Loucy (cell line): ENCODE data around the gene TBX1.

Experiments used
- H2AFZ ChIP-seq: fragments of 200-600 bp; sonication (generic); 2 replicates; pipeline ENCODE4 v1.6.0; 2016; ENCODE audit warnings: antibody characterized with exemption, mild to moderate bottlenecking, low read length, moderate library complexity
- H3F3A ChIP-seq: fragments of 200-600 bp; 2 replicates; pipeline ENCODE4 v1.6.0; 2016; ENCODE audit warnings: antibody characterized with exemption, low read depth, mild to moderate bottlenecking
- H3K27me3 ChIP-seq: fragments of 200-600 bp; sonication (generic); 2 replicates; pipeline ENCODE4 v1.6.1; 2014; ENCODE audit warnings: low read length, mild to moderate bottlenecking; ENCODE audit not compliant: insufficient read depth, poor library complexity, severe bottlenecking
- H3K36me3 ChIP-seq: fragments of 200-600 bp; sonication (generic); 2 replicates; pipeline ENCODE4 v1.6.1; 2016; ENCODE audit warnings: low read length; ENCODE audit not compliant: insufficient read depth
- H3K4me1 ChIP-seq: fragments of 200-600 bp; sonication (generic); 2 replicates; pipeline ENCODE4 v1.5.1; 2014; ENCODE audit warnings: low read length, mild to moderate bottlenecking; ENCODE audit not compliant: insufficient read depth, poor library complexity, severe bottlenecking
- H3K4me2 ChIP-seq: fragments of 200-600 bp; sonication (generic); 2 replicates; pipeline ENCODE4 v1.6.0; 2014; ENCODE audit warnings: antibody characterized with exemption, low read length, low read depth, mild to moderate bottlenecking; ENCODE audit not compliant: poor library complexity, severe bottlenecking
- H3K4me3 ChIP-seq: fragments of 200-600 bp; sonication (generic); 2 replicates; pipeline ENCODE4 v1.5.1; 2014; ENCODE audit warnings: low read length, mild to moderate bottlenecking, mixed read lengths; ENCODE audit not compliant: poor library complexity, severe bottlenecking
- H3K79me2 ChIP-seq: fragments of 200-600 bp; sonication (generic); 2 replicates; pipeline ENCODE4 v1.6.1; 2014; ENCODE audit warnings: low read length; ENCODE audit not compliant: insufficient read depth
- H3K9ac ChIP-seq: fragments of 200-600 bp; sonication (generic); 2 replicates; pipeline ENCODE4 v1.6.0; 2014; ENCODE audit warnings: mild to moderate bottlenecking, low read depth, low read length, moderate library complexity; ENCODE audit not compliant: poor library complexity, severe bottlenecking
- H3K9me2 ChIP-seq: fragments of 200-600 bp; sonication (generic); replicated peaks from 2 replicates; pipeline ENCODE4 v1.6.1; 2016; ENCODE audit warnings: low read depth, low read length, mixed read lengths
- H3K9me3 ChIP-seq: fragments of 200-600 bp; sonication (generic); 2 replicates; pipeline ENCODE4 v1.6.1; 2014; ENCODE audit warnings: mild to moderate bottlenecking, antibody characterized with exemption, low read length, low read depth; ENCODE audit not compliant: insufficient read depth
- H4K20me1 ChIP-seq: fragments of 200-600 bp; sonication (generic); 2 replicates; pipeline ENCODE4 v1.6.0; 2014; ENCODE audit warnings: antibody characterized with exemption, low read length, mild to moderate bottlenecking; ENCODE audit not compliant: insufficient read depth, poor library complexity, severe bottlenecking
- EZH2phosphoT487 ChIP-seq: fragments of 200-600 bp; IDR thresholded peaks from 2 replicates; pipeline ENCODE4 v1.6.1; 2018; ENCODE audit warnings: antibody characterized with exemption, mild to moderate bottlenecking, moderate library complexity, borderline replicate concordance
- TF ChIP-seq, protein P1 (sequence below): fragments of 200-600 bp; sonication (generic); conservative IDR thresholded peaks from 2 replicates; pipeline ENCODE4 v1.5.1; 2014; ENCODE audit warnings: mild to moderate bottlenecking, antibody characterized with exemption, low read length

The TBX1 gene

DNA sequence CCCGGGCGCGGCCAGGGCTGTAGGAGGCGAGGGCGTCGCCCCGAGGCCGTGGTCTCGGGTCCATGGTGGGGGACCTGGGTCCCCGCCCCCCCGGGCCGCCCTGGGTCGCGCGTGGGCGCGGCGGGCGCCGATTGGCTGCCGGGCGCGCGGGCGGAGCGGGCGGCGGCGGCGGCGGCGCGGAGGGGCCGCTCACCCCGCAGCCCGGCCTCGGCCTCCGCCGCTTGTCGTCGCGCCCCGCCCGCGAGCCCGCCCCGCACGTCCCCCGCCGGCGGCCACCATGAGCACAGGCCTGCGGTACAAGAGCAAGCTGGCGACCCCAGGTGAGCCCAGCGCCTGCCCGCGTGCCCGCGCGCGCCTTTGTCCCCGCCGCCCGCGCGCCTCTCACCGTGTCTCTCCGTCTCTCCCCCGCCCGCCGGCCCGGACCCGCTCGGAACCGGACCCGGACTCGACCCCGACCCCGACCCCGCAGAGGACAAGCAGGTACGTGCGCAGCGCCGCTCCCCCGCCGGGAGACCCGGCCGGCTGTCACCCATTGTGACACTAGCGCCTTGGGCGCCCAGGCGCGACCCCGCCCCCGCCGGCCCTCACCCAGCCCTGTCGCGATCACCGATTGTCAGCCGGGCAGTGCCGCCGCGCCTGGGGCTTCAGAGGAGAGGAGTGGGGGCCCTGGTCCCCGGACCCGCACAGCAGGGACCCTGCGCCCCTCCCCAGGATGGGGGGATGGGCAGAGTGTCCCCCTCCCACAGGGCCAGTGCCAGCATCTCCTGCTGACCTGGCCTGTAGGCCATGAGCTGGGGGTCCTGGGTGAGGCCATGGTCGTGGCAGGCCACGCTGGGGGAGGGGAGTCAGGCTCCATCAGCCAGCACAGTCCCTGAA is 46.0 kb upstream of the TBX1 start, which contains the start of gene SEPTIN5:
Gene SEPTIN5 (plus strand): TSS at position 192 of the 876 bp plus-strand sequence. CDS start 86 bp downstream, at position 278.
- no peaks in the 10 kb centered on the region for H3F3A ChIP-seq
- H3K4me1 ChIP-seq: peaks cover 10% of the 10 kb centered on the region
- no peaks in the 10 kb centered on the region for H3K9me2 ChIP-seq
- H3K36me3 ChIP-seq: no peaks in the 10 kb centered on the region
- H3K4me3 ChIP-seq: peak within 1 kb of the TSS; percentile 64
- H3K9me3 ChIP-seq: no peaks in the 10 kb centered on the region
- H3K27me3 ChIP-seq: no peaks in the 10 kb centered on the region
- peak within 1 kb of the TSS; percentile 50 for H3K9ac ChIP-seq
- TF ChIP-seq, protein P1, sequence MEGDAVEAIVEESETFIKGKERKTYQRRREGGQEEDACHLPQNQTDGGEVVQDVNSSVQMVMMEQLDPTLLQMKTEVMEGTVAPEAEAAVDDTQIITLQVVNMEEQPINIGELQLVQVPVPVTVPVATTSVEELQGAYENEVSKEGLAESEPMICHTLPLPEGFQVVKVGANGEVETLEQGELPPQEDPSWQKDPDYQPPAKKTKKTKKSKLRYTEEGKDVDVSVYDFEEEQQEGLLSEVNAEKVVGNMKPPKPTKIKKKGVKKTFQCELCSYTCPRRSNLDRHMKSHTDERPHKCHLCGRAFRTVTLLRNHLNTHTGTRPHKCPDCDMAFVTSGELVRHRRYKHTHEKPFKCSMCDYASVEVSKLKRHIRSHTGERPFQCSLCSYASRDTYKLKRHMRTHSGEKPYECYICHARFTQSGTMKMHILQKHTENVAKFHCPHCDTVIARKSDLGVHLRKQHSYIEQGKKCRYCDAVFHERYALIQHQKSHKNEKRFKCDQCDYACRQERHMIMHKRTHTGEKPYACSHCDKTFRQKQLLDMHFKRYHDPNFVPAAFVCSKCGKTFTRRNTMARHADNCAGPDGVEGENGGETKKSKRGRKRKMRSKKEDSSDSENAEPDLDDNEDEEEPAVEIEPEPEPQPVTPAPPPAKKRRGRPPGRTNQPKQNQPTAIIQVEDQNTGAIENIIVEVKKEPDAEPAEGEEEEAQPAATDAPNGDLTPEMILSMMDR: no peak
- no peak for TF ChIP-seq EZH2phosphoT487
- H2AFZ ChIP-seq: peak within 1 kb of the TSS; percentile 64
- peak within 1 kb of the TSS; percentile 65 for H3K4me2 ChIP-seq
- no peaks in the 10 kb centered on the region for H3K79me2 ChIP-seq
- H4K20me1 ChIP-seq: no peaks in the 10 kb centered on the region

DNA sequence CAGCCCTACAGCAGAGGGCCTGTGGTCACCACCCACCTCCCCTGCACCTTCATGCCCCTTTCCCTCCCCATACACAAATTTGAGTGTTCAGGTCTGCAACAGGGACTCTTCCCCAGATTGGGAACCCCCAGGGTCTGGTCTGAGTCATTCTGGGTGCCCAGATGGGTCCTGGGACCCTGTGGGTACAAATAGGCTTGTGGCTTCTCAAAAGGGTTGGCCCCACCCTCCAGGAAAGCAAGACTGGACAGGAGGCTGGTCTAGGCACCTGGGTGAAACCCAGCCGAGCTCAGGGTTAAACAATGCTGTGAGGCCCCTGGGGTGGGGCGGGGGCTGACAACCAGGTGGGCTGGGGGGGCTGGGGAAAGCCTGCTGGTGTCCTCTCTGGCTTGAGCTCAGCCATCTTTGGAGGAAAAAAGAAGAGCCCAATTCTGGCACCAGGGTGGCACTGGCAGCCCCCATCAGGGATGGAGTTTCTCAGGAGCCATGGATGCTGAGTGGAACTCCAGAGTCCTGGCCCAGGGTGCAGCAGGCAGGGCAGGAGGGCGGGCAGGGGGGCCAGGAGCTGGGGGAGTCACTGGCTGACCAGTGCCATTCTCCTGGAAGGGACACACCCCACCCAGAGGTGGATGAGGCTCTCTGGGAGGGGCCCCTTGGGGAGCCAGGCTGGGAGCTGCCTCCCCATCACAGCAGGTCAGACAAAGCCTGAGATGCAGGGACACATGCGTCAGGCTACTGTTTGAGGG is 45.2 kb upstream of the TBX1 start:
- H3K36me3 ChIP-seq: no peaks in the 10 kb centered on the region
- no peaks in the 10 kb centered on the region for H3K79me2 ChIP-seq
- H3K4me1 ChIP-seq: peaks cover 10% of the 10 kb centered on the region
- peak overlapping the region; percentile 50 for H3K9ac ChIP-seq
- H3K9me2 ChIP-seq: no peaks in the 10 kb centered on the region
- peak overlapping the region; percentile 64 for H3K4me3 ChIP-seq
- no peaks in the 10 kb centered on the region for H3F3A ChIP-seq
- no peak for TF ChIP-seq EZH2phosphoT487
- TF ChIP-seq, protein P1: no peak
- H3K27me3 ChIP-seq: no peaks in the 10 kb centered on the region
- peak overlapping the region; percentile 65 for H3K4me2 ChIP-seq
- no peaks in the 10 kb centered on the region for H3K9me3 ChIP-seq
- 0 out of 2 replicates have a peak overlapping the region, but pooled peaks have one; percentile 64 for H2AFZ ChIP-seq
- H4K20me1 ChIP-seq: no peaks in the 10 kb centered on the region

DNA sequence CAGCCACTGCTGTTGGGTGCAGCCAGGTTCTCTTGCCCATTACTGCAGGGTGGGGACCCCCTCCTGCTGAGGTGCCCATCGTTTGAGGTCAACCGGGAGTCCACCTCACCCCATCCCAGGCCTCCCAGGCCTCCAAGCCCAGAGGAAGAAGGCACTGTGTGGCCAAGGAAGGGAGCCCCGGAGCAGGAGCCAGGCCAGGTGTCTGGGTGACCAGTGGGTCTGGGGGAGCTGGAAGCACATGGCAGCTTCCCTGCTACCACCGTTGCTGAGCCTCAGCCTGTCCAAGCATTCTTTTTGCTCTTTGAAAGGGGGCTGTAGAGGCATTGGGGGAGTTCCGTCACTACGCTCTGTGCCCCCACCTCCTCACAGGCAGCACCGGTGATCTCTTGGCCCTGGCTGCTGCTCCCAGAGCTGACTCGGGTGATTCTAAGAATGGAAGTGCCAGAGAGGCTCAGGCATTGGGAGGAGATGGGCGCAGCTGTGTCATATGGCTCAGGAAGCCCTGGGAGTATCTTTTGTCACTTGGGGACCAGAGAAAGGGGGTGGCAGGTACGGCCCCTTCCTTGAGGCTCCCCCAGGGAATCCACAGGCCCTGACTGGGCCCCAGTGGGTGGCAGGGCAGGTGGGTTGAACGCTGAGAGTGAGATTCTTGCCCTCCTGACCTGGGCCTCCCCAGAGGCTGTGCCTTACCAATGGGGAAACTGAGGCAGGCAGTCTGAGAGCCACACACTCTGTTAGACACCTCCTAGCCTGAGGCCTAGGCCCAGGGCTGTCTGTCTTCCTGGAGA is 44.3 kb upstream of the TBX1 start:
- no peaks in the 10 kb centered on the region for H3F3A ChIP-seq
- H3K9ac ChIP-seq: no peak overlapping the region
- no peak overlapping the region for H3K4me2 ChIP-seq
- no peak for TF ChIP-seq EZH2phosphoT487
- TF ChIP-seq, protein P1: no peak
- H3K4me1 ChIP-seq: peaks cover 10% of the 10 kb centered on the region
- H3K27me3 ChIP-seq: no peaks in the 10 kb centered on the region
- H3K79me2 ChIP-seq: no peaks in the 10 kb centered on the region
- H3K9me3 ChIP-seq: no peaks in the 10 kb centered on the region
- H3K9me2 ChIP-seq: no peaks in the 10 kb centered on the region
- no peak overlapping the region for H2AFZ ChIP-seq
- no peaks in the 10 kb centered on the region for H3K36me3 ChIP-seq
- no peaks in the 10 kb centered on the region for H4K20me1 ChIP-seq
- H3K4me3 ChIP-seq: no peak overlapping the region
